NT2/D1 (cell line): ENCODE measurements around the gene CWC27.

ENCODE experiments used
- YY1 ChIP-seq: IDR thresholded peaks from 2 replicates; pipeline ENCODE4 v1.6.1; 2011; ENCODE audit not compliant: insufficient read length, insufficient read depth
- ZNF274 ChIP-seq: IDR thresholded peaks from 2 replicates; pipeline ENCODE4 v1.6.1; 2011; ENCODE audit warnings: mild to moderate bottlenecking, low read depth, low read length

GRCh38 chr5:65055938-65056337 lies 287.2 kb downstream of the CWC27 start:
- TF ChIP-seq ZNF274 (no peak), YY1 (no peak)
